Measurements from ENCODE around the gene RCSD1.

GRCh38 chr1:167717351-167717750 is 87.3 kb downstream of the RCSD1 start:
- TF ChIP-seq CTCF (IDR thresholded peaks at IDR 0.05; ENCODE audit: low read depth, low read length, poor library complexity, severe bottlenecking): no peak
- TF ChIP-seq EZH2phosphoT487 (IDR thresholded peaks at IDR 0.05; ENCODE audit: borderline replicate concordance, low read length): no peak

Data from DOHH2 (cell line).